PC-3 (cell line): ENCODE measurements around the gene ESR2.

Source experiments
- EZH2 ChIP-seq: fragments of 300-600 bp; sonication (generic); IDR thresholded peaks from one replicate; pipeline ENCODE4 v1.6.1; 2017; ENCODE audit warnings: antibody characterized with exemption, mild to moderate bottlenecking, low read length; ENCODE audit not compliant: unreplicated experiment
- TF ChIP-seq, protein P1 (sequence below): fragments of 300-600 bp; sonication (generic); conservative IDR thresholded peaks from 2 replicates; pipeline ENCODE4 v1.5.1; 2017; ENCODE audit warnings: antibody characterized with exemption, low read depth, mild to moderate bottlenecking, low read length

DNA sequence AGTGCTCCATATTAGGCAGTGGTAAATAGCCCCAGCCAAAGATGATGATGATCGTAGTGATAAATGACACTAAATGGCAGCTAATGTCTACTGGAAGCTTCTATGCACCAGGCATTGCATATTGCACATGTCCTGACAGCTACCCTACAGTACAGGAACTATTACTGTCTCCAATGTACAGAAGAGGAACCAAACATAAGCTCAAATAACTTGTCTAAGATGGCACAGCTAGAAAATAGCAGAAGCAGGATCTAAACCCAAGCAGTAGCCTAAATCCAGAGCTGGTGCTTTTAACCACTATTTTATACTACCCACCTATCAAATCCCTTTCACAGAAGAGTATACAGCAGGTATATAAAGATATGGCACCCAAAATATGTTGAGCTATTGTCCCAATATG lies 28.9 kb downstream of the ESR2 start:
- TF ChIP-seq, protein P1, sequence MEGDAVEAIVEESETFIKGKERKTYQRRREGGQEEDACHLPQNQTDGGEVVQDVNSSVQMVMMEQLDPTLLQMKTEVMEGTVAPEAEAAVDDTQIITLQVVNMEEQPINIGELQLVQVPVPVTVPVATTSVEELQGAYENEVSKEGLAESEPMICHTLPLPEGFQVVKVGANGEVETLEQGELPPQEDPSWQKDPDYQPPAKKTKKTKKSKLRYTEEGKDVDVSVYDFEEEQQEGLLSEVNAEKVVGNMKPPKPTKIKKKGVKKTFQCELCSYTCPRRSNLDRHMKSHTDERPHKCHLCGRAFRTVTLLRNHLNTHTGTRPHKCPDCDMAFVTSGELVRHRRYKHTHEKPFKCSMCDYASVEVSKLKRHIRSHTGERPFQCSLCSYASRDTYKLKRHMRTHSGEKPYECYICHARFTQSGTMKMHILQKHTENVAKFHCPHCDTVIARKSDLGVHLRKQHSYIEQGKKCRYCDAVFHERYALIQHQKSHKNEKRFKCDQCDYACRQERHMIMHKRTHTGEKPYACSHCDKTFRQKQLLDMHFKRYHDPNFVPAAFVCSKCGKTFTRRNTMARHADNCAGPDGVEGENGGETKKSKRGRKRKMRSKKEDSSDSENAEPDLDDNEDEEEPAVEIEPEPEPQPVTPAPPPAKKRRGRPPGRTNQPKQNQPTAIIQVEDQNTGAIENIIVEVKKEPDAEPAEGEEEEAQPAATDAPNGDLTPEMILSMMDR, result no peak
- TF ChIP-seq EZH2, result no peak
